Gastrocnemius medialis (tissue), 4 donors: ENCODE results near the gene VEZT.

Source experiments
- POLR2A ChIP-seq, 2 donors: fragments of 450-650 bp; IDR thresholded peaks; one replicate each; pipeline ENCODE4 v1.6.1; 2017; ENCODE audit warnings: antibody characterized with exemption in 2 of 2, mild to moderate bottlenecking in 2 of 2, moderate library complexity in 2 of 2
- TF ChIP-seq, protein P1 (sequence below), 5 experiments: fragments of 450-650 bp in 3 of 5; fragments of 200-600 bp in 2 of 5; sonication (generic) in 2 of 5; IDR thresholded peaks in 4 of 5; conservative IDR thresholded peaks in 1 of 5; 1 replicate in 4 of 5; 2 replicates in 1 of 5; pipeline ENCODE4 v1.5.1; 2016 to 2019; ENCODE audit warnings: antibody characterized with exemption in 5 of 5, mild to moderate bottlenecking in 3 of 5, moderate library complexity in 3 of 5

DNA sequence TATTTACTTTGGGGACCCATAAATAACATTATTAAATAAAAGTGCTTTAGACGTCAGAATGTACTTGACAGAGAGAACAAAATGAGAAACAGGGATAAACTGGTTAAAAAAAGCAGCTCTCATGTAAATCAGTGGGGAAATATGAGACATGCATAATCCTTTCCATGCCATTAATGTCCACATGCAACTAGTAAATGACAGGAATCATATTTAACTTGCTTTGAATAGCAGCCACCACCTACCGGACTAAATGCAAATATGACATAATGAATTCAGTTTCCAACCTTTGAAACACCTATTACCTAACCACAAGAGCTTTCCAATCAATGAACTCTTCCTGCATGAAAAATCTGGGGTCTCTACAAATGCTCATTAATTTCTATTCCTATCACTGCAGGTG is 20.0 kb upstream of the VEZT start:
- TF ChIP-seq, protein P1, sequence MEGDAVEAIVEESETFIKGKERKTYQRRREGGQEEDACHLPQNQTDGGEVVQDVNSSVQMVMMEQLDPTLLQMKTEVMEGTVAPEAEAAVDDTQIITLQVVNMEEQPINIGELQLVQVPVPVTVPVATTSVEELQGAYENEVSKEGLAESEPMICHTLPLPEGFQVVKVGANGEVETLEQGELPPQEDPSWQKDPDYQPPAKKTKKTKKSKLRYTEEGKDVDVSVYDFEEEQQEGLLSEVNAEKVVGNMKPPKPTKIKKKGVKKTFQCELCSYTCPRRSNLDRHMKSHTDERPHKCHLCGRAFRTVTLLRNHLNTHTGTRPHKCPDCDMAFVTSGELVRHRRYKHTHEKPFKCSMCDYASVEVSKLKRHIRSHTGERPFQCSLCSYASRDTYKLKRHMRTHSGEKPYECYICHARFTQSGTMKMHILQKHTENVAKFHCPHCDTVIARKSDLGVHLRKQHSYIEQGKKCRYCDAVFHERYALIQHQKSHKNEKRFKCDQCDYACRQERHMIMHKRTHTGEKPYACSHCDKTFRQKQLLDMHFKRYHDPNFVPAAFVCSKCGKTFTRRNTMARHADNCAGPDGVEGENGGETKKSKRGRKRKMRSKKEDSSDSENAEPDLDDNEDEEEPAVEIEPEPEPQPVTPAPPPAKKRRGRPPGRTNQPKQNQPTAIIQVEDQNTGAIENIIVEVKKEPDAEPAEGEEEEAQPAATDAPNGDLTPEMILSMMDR (IDR thresholded peaks at IDR 0.05 in 4 of 5, conservative IDR thresholded peaks at IDR 0.05 in 1 of 5) = no peak
- TF ChIP-seq POLR2A (IDR thresholded peaks at IDR 0.05) = no peak
